ENCODE results near the gene PTPN6. TPM values are rescaled to one million over a fixed set of nuclear protein-coding genes. Genes with fewer than 3 reads are reported as not detected.
"Not testable (repeated sequence)": the region's sequence is repeated elsewhere in the genome, so short reads cannot be mapped to it uniquely, and the experiment has no call there.

Gene PTPN6
- 17.8 TPM for total RNA-seq

GRCh38 chr12:6950811-6951540, at the start of gene PTPN6:
Gene PTPN6 (plus strand): TSS chr12:6951356. CDS start chr12:6951513, 157 bp downstream.
- ATAC-seq = no peak

GRCh38 chr12:6902448-6902847, 48.7 kb upstream of the PTPN6 start:
- ATAC-seq = no peak

GRCh38 chr12:6903722-6904121, 47.4 kb upstream of the PTPN6 start:
- no peak for ATAC-seq

- ATAC-seq = peak; percentile 96
Observed at GRCh38 chr12:6904280-6905276, 46.6 kb upstream of the PTPN6 start, which contains the start of gene LRRC23. Gene LRRC23 (plus strand): TSS chr12:6904822. CDS start chr12:6905634, 812 bp downstream.

GRCh38 chr12:6905414-6906040, 45.6 kb upstream of the PTPN6 start:
- ATAC-seq = no peak

GRCh38 chr12:6908141-6908540, 43.0 kb upstream of the PTPN6 start:
- ATAC-seq = not testable (repeated sequence)

- ATAC-seq = no peak
Observed at GRCh38 chr12:6909421-6910145, 41.6 kb upstream of the PTPN6 start.

GRCh38 chr12:6912164-6912935, 38.8 kb upstream of the PTPN6 start:
- no peak for ATAC-seq

- ATAC-seq = peak; percentile 78
Observed at GRCh38 chr12:6914246-6914946, 36.8 kb upstream of the PTPN6 start, which contains the start of gene ENO2. Gene ENO2 (plus strand): TSS chr12:6914580. CDS start chr12:6915833, 1,253 bp downstream.

- ATAC-seq = no peak
Observed at GRCh38 chr12:6914947-6915788, 36.0 kb upstream of the PTPN6 start.

GRCh38 chr12:6915789-6916285, 35.3 kb upstream of the PTPN6 start:
- no peak for ATAC-seq

GRCh38 chr12:6916426-6917200, 34.5 kb upstream of the PTPN6 start:
- no peak for ATAC-seq

- no peak for ATAC-seq
Observed at GRCh38 chr12:6917491-6918231, 33.5 kb upstream of the PTPN6 start.

GRCh38 chr12:6919588-6919987, 31.6 kb upstream of the PTPN6 start:
- no peak for ATAC-seq

GRCh38 chr12:6921539-6921938, 29.6 kb upstream of the PTPN6 start:
- no peak for ATAC-seq

GRCh38 chr12:6921996-6922946, 28.9 kb upstream of the PTPN6 start:
- no peak for ATAC-seq

All from esophagus mucosa (tissue), 1 donor.